Liver (tissue), 9 donors: ENCODE data around the gene RARS1. TPM values are rescaled to one million over a fixed set of nuclear protein-coding genes. Genes with fewer than 3 reads are reported as not detected.

Experiments
- DNase-seq: peaks from one replicate; pipeline ENCODE4 v3.0.0-alpha.2; 2017; ENCODE audit warnings: low spot score
- H3K27ac ChIP-seq, 2 donors: one replicate each; pipeline ENCODE4 v1.7.0; 2013; ENCODE audit warnings: inconsistent platforms in 2 of 2, low read length in 2 of 2, control low read depth in 1 of 2, low read depth in 1 of 2, mild to moderate bottlenecking in 1 of 2
- H3K27me3 ChIP-seq, 4 donors: one replicate each; pipeline versions ENCODE4 v1.6.1 to v1.7.0; 2013; ENCODE audit warnings: low read length in 3 of 4, inconsistent platforms in 1 of 4, mild to moderate bottlenecking in 1 of 4, moderate library complexity in 1 of 4; ENCODE audit not compliant: control insufficient read depth in 4 of 4, insufficient read depth in 4 of 4
- H3K36me3 ChIP-seq, 4 donors: one replicate each; pipeline versions ENCODE4 v1.6.1 to v1.7.0; 2013; ENCODE audit warnings: low read length in 3 of 4, mild to moderate bottlenecking in 3 of 4, low read depth in 1 of 4, moderate library complexity in 1 of 4; ENCODE audit not compliant: control insufficient read depth in 4 of 4, insufficient read depth in 3 of 4
- H3K4me1 ChIP-seq, 4 donors: one replicate each; pipeline versions ENCODE4 v1.6.1 to v1.7.0; 2013; ENCODE audit warnings: low read length in 3 of 4, mild to moderate bottlenecking in 3 of 4, moderate library complexity in 1 of 4; ENCODE audit not compliant: control insufficient read depth in 4 of 4, insufficient read depth in 4 of 4
- H3K4me3 ChIP-seq, 3 donors: one replicate each; pipeline versions ENCODE4 v1.6.1 to v1.7.0; 2013; ENCODE audit warnings: low read length in 3 of 3, control low read depth in 1 of 3, low read depth in 1 of 3, mild to moderate bottlenecking in 1 of 3
- H3K9ac ChIP-seq, 2 donors: one replicate each; pipeline ENCODE4 v1.7.0; 2013; ENCODE audit warnings: low read length in 2 of 2, mild to moderate bottlenecking in 2 of 2, moderate library complexity in 2 of 2, control low read depth in 1 of 2, low read depth in 1 of 2
- H3K9me3 ChIP-seq, 4 donors: one replicate each; pipeline versions ENCODE4 v1.6.1 to v1.7.0; 2013; ENCODE audit warnings: low read length in 3 of 4; ENCODE audit not compliant: control insufficient read depth in 4 of 4
- ATF3 ChIP-seq: IDR thresholded peaks from 2 replicates; pipeline ENCODE4 v1.6.1; 2016; ENCODE audit warnings: antibody characterized with exemption
- CTCF ChIP-seq: fragments of 150-350 bp; IDR thresholded peaks from 2 replicates; pipeline ENCODE4 v1.5.1; 2017; ENCODE audit warnings: improper control_type of control experiment, low read depth, low read length; ENCODE audit not compliant: missing input control
- FOXA1 ChIP-seq: IDR thresholded peaks from 2 replicates; pipeline ENCODE4 v1.6.1; 2016; ENCODE audit warnings: antibody characterized with exemption
- GABPA ChIP-seq, 2 donors: IDR thresholded peaks in 1 of 2; conservative IDR thresholded peaks in 1 of 2; 2 replicates each; pipeline ENCODE4 v1.6.1; 2016; ENCODE audit warnings: antibody characterized with exemption in 2 of 2, mild to moderate bottlenecking in 1 of 2, moderate library complexity in 1 of 2
- HNF4G ChIP-seq: IDR thresholded peaks from 2 replicates; pipeline ENCODE4 v1.6.1; 2016; ENCODE audit warnings: antibody characterized with exemption
- JUND ChIP-seq, 2 donors: IDR thresholded peaks; 2 replicates each; pipeline ENCODE4 v1.6.1; 2016; ENCODE audit warnings: antibody characterized with exemption in 2 of 2
- NR2F2 ChIP-seq: IDR thresholded peaks from 2 replicates; pipeline ENCODE4 v1.6.1; 2016; ENCODE audit warnings: antibody characterized with exemption
- SP1 ChIP-seq: IDR thresholded peaks from 2 replicates; pipeline ENCODE4 v1.6.1; 2018; ENCODE audit warnings: antibody characterized with exemption, mild to moderate bottlenecking
- TAF1 ChIP-seq: conservative IDR thresholded peaks from 2 replicates; pipeline ENCODE4 v1.6.1; 2016; ENCODE audit warnings: antibody characterized with exemption, mild to moderate bottlenecking
- ZBTB33 ChIP-seq: IDR thresholded peaks from 2 replicates; pipeline ENCODE4 v1.6.1; 2016; ENCODE audit warnings: antibody characterized with exemption
- WGBS: extraction: QIAGEN DNeasy Blood & Tissue Kit; methylation state at CpG from one replicate; pipeline ENCODE4 v1.1.7; 2013; 5-methylcytosine and 5-hydroxymethylcytosine counted together
- polyA plus RNA-seq, 2 donors: library from polyadenylated mRNA; stranded (reverse) in 1 of 2; unstranded in 1 of 2; fragments of 200-250 nt in 1 of 2; fragments of >200 nt in 1 of 2; fragmentation: Nextera tagmentation in 1 of 2; extraction: Ambion mirVana in 1 of 2; gene quantifications; one replicate each; pipeline versions ENCODE4 v1.2.1 to v1.2.3, GENCODE V29; 2013 to 2015
- total RNA-seq, 2 donors: library from RNA; depleted of rRNA; stranded (reverse); fragments of >200 nt; gene quantifications; one replicate each; pipeline ENCODE4 v1.2.3, GENCODE V29; 2014
- donor health status: healthy.
- donor health status: healthy.
- donor health status: healthy.
- donor health status: healthy.
- donor health status: healthy.

RARS1 gene
- total and polyA plus RNA-seq, 4 donors = 16.5 to 42.5 (median 30.1) TPM

- no peak overlapping the region for H3K4me3 ChIP-seq
- 60% methylated on average over 7 of the region's 7 CpGs for WGBS
- no peaks in the 10 kb centered on the region for H3K4me1 ChIP-seq
- no peak overlapping the region for H3K9ac ChIP-seq
- no peak for DNase-seq
- H3K27me3 ChIP-seq = no peaks in the 10 kb centered on the region
- H3K9me3 ChIP-seq = no peaks in the 10 kb centered on the region
- no peak overlapping the region for H3K27ac ChIP-seq
- TF ChIP-seq ZBTB33 (no peak), CTCF (no peak), NR2F2 (no peak), HNF4G (no peak), FOXA1 (no peak)
- H3K36me3 ChIP-seq = peaks cover 0 to 12% (median 1%) of the 10 kb centered on the region in 4 donors
Observed at GRCh38 chr5:168477060-168477459, 9.2 kb upstream of the RARS1 start.

- H3K9ac ChIP-seq = no peak overlapping the region
- 83% methylated on average over 3 of the region's 3 CpGs for WGBS
- no peak for TF ChIP-seq FOXA1
- TF ChIP-seq HNF4G = no peak
- TF ChIP-seq GABPA (IDR thresholded peaks at IDR 0.05 in 1 of 2, conservative IDR thresholded peaks at IDR 0.05 in 1 of 2) = no peak
- no peak for TF ChIP-seq SP1
- TF ChIP-seq ZBTB33 = no peak
- TF ChIP-seq TAF1 = no peak
- no peak for TF ChIP-seq CTCF
- no peak for TF ChIP-seq ATF3
- TF ChIP-seq JUND (IDR thresholded peaks at IDR 0.05) = no peak
Observed at GRCh38 chr5:168479166-168479565, 7.1 kb upstream of the RARS1 start.

More at GRCh38 chr5:168479166-168479565, 7.1 kb upstream of the RARS1 start:
- Histone ChIP-seq H3K27me3 (no peaks in the 10 kb centered on the region), H3K36me3 (no peaks in the 10 kb centered on the region), H3K9me3 (no peaks in the 10 kb centered on the region), H3K4me1 (no peaks in the 10 kb centered on the region), H3K27ac (no peak overlapping the region), H3K4me3 (no peak overlapping the region)
- no peak for DNase-seq
